ENCODE data around the gene EIF4EBP3.

Gene EIF4EBP3

GRCh38 chr5:140547508-140548299 lies at the start of gene EIF4EBP3:
TSS of gene EIF4EBP3 (plus strand) at chr5:140547662. CDS start at chr5:140547738, 76 bp downstream.
- TF ChIP-seq CTCF (IDR thresholded peaks at IDR 0.05; ENCODE audit: extremely low read depth, insufficient read depth, missing control alignments) = peak; percentile 34
- in situ Hi-C loops (cut with MboI; ENCODE audit: low pct_unique_long_range_greater_than_20kb, low sequenced_read_pairs, unreplicated experiment) = no loop called here
- peak; percentile 84 for DNase-seq (ENCODE audit: low spot score)

DNA sequence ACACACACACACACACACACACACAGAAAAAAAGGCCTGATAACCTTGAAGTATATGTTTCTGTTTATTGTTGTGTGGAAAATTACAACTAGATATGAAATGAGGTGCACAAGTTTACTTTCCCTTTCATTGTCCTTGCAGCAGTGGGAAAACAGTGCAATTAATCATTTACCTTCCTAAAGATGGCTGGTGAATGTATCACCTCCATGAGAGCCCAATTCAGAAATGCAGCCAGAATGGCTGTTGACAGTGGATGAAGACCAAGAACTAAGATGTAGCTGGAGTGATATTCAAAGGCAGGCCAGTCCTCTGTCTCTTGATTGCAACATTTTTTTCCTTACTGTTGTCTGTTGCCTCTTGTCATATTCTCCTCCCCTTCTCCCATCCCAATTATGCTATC lies 49.6 kb upstream of the EIF4EBP3 start:
- in situ Hi-C loops (cut with MboI; ENCODE audit: low pct_unique_long_range_greater_than_20kb, low sequenced_read_pairs, unreplicated experiment) = no loop called here
- DNase-seq (ENCODE audit: low spot score) = no peak
- TF ChIP-seq CTCF (IDR thresholded peaks at IDR 0.05; ENCODE audit: extremely low read depth, insufficient read depth, missing control alignments) = no peak

DNA sequence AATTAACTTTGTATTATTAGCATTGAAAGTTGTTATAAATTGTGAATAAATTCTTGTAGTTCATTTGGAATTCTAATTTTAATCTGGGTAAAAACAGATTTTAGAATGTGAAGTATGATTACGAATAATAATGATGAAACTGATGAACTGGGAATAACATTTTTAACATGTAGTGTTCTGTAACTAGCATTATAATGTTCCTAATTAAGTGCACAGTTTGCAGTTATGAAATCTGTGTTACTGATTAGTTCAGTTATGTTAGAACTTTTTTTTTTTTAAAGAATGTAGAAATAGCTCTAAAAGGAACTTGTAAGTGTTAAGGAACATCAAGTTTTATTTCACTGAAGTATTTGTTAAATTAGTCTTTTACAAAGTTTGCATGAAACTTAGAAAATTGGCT lies 48.9 kb upstream of the EIF4EBP3 start:
- in situ Hi-C loops (cut with MboI; ENCODE audit: low pct_unique_long_range_greater_than_20kb, low sequenced_read_pairs, unreplicated experiment) = no loop called here

GRCh38 chr5:140502834-140503233 lies 44.6 kb upstream of the EIF4EBP3 start:
- DNase-seq (ENCODE audit: low spot score) = no peak

More for the DNA sequence above, 48.9 kb upstream of the EIF4EBP3 start:
- no peak for DNase-seq (ENCODE audit: low spot score)
- TF ChIP-seq CTCF (IDR thresholded peaks at IDR 0.05; ENCODE audit: extremely low read depth, insufficient read depth, missing control alignments) = no peak

DNA sequence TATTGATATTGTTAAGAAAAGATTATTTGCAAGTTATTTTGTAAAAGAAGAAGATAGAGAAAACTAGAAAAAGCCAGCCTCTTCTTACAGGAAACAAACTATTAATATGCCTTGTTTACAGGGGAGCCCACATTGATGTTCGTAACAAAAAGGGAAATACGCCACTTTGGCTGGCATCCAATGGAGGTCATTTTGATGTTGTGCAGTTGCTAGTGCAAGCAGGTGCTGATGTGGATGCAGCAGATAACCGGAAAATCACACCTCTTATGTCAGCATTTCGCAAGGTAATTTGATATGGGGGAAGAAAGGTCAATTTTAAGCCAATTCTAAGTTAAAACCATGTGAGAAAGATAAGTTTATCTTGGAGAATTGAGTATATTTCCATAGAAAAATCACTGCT lies 37.6 kb upstream of the EIF4EBP3 start:
- in situ Hi-C loops (cut with MboI; ENCODE audit: low pct_unique_long_range_greater_than_20kb, low sequenced_read_pairs, unreplicated experiment) = no loop called here
- DNase-seq (ENCODE audit: low spot score) = no peak
- no peak for TF ChIP-seq CTCF (IDR thresholded peaks at IDR 0.05; ENCODE audit: extremely low read depth, insufficient read depth, missing control alignments)

More at GRCh38 chr5:140502834-140503233, 44.6 kb upstream of the EIF4EBP3 start:
- in situ Hi-C loops (cut with MboI; ENCODE audit: low pct_unique_long_range_greater_than_20kb, low sequenced_read_pairs, unreplicated experiment) = no loop called here
- no peak for TF ChIP-seq CTCF (IDR thresholded peaks at IDR 0.05; ENCODE audit: extremely low read depth, insufficient read depth, missing control alignments)

DNA sequence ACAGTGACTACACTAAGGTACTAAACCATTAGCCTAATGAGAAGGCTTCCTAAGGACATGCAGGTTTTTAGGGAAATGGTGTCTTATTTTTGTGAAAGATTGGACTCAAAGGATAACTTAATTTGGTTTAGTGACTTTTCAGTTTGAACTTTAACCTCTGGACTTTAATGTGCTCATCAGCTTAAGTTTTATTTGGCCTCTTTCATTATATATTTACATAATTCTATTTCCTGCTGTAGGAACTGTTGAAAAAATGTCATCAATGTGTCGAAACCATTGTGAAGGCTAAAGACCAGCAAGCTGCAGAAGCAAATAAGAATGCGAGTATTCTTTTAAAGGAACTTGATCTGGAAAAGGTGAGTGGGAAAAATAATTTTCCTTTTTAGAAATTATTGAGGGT lies 34.3 kb upstream of the EIF4EBP3 start:
- in situ Hi-C loops (cut with MboI; ENCODE audit: low pct_unique_long_range_greater_than_20kb, low sequenced_read_pairs, unreplicated experiment) = no loop called here
- no peak for DNase-seq (ENCODE audit: low spot score)
- TF ChIP-seq CTCF (IDR thresholded peaks at IDR 0.05; ENCODE audit: extremely low read depth, insufficient read depth, missing control alignments) = no peak
